ENCODE measurements around the gene POLR2H. TPM values are rescaled to one million over a fixed set of nuclear protein-coding genes. Genes with fewer than 3 reads are reported as not detected.
A peak's percentile ranks its signal among the peaks of the same experiment; 100 is the strongest.

The POLR2H gene
- total RNA-seq, 1 experiment from 2014 or later: 138 TPM

DNA sequence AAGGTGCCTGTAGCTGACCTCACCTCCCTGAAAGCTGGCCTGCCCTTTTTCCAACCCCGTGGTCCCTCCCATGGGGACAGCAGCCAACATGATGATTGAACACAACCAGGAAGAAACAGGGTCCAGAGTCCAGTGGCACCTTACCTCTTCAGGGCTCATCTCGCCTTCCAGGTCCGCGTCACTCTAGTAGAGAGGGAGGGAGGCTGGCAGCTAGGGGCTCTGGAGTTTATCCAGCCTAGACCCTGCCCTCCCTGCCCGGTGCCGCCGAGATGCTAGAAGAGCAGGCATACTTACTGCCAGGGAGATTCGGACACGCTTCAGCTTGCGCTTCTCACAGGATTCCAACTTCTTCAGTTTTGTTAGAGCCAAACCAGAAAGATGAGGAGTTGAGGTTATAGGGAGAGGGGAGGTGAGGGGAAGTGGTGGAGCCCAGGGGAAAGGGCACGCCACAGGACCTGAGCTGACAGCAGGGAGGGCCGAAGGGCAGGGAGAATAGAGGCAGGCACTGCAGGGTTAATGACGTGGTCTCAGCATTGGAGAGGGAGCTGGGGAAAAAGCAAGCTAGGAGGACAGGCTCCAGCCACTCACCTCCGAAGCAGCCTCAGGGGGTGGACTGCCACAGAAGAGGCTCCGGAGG is 9.2 kb upstream of the POLR2H start:
- peak; percentile 84 for DNase-seq (ENCODE audit: low spot score)

DNA sequence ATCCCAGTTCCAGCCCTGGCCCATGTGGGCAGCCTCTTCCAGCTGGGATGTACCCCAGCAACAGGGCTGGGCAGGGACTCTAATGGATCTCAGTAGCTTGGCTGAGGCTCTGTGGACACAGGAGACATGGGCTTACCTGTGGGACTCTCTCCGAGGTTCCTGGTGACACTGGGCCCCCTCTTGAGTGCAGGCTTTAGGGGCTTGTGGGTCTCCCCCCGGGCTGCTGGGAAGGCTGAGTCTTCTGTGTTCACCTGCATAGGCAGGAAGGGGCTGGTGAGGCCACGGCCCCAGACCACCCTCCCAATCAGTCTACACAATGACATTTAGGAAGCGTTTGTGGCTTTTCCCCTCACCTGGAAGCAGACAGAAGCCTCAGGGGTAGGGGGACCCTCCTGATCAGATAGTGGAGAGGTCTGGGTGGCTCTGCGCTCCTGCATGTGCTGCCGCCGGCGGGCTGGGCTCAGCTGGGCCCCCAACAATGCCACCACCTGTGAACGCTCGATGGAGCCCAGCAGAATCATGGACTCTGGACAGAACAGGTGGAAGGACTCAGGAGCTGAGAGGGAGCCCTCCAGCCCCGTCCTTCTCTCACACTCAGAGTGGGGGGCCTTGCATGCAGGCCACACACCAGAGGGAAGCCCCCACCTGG is 8.5 kb upstream of the POLR2H start:
- DNase-seq (ENCODE audit: low spot score): no peak

DNA sequence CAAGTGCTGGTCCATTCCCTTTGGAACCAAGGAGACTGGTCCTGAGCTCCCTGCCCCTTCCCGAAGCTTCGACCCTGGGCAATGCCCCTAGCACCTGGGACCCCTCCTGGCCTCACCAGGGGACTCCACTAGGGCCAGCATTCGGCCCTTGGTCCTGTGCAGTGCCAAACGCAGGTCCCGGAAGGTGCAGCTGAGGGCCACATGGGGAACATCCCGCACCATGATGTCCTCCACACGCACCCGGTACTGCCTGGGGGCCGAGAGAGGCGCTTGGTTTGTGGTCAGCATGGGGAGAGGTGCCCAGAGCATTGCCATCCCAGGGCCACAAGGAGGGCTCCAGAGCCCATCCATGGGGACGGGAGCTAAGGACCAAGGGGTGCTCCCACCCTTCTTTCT is 8.0 kb upstream of the POLR2H start:
- DNase-seq (ENCODE audit: low spot score): no peak

DNA sequence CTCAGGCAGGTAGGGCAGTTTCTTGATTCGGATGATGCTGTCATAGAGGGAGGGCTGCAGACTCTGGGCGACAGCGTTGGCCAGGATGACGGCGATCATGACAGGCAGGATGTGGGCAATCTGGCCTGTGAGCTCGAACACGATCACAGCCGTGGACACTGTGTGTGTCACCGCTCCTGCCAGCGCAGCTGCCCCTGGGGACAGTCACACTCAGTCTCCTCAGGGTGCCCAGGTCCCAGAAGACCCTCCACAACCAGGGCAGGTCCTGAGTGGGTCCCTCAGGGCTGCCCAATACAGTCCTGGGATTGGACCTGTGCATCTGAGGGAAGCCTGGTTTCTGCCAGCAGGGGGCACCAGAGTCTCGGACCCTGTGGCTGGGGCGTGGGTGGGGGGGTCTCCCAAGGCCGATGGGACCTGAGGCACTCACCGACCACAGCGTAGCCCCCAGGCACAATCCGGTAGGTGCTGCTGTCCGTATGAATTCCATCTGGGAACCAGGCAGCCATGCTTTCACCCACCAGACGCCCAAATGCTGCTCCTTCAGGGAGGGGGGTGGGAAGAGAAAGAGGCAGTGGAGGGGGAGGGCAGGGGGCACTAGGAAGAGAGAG is 7.3 kb upstream of the POLR2H start:
- peak; percentile 56 for DNase-seq (ENCODE audit: low spot score)

DNA sequence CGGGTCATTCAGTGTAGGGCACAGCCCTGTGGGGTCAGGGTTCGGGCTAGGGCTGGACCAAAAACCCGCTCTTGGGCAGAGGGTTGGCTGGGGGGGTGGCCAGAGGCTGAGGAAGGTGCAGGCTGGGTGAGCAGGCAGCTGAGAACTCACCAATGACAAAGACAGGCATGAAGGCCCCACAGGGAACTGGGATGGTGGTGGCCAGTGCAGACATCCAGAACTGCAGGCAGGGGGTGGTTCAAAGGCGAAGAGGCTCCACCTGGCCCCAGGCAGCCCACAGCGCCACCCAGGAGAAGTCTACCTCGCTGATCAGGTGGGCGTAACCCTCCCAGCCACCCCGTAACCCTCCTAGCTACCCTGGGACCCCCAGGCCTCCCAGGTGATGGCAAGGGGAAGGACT is 6.8 kb upstream of the POLR2H start:
- no peak for DNase-seq (ENCODE audit: low spot score)

DNA sequence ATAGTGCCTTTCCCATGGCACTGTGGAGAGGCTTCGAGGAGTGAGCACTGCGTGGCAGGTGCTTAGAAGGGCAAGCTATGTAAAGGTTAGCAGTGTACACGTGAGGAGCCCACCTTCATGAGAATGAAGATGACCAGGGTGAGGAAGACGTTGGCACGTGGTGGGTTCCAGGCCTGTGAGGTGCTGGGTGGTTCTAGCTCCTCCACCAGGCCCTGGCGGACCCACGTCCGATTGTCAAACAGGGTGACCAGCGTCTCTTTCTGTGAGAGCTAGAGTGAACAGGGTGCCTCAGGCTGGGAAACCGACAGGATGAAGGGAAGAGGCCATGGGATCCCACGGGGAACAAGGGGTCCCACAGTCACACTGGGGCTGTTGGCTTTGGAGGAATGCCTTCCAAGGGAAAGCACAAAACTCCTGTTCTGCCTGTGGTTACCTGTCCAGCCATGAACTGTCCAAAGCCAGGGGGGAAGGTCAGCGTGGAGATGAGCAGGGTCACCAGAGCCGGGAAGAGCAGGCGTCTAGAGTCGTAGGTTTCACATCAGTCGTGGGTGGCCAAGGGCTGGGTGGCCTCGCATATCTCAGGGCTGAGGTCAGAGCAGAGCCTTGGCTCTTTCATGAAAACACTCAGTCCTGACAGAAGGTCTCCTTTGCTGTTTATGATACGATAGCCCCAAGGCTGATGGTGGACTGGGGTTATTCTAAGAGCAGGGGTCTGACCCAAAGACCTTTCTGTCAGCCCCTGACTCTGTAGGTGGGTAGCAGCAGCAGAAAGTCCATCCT is 6.1 kb upstream of the POLR2H start:
- no peak for DNase-seq (ENCODE audit: low spot score)

DNA sequence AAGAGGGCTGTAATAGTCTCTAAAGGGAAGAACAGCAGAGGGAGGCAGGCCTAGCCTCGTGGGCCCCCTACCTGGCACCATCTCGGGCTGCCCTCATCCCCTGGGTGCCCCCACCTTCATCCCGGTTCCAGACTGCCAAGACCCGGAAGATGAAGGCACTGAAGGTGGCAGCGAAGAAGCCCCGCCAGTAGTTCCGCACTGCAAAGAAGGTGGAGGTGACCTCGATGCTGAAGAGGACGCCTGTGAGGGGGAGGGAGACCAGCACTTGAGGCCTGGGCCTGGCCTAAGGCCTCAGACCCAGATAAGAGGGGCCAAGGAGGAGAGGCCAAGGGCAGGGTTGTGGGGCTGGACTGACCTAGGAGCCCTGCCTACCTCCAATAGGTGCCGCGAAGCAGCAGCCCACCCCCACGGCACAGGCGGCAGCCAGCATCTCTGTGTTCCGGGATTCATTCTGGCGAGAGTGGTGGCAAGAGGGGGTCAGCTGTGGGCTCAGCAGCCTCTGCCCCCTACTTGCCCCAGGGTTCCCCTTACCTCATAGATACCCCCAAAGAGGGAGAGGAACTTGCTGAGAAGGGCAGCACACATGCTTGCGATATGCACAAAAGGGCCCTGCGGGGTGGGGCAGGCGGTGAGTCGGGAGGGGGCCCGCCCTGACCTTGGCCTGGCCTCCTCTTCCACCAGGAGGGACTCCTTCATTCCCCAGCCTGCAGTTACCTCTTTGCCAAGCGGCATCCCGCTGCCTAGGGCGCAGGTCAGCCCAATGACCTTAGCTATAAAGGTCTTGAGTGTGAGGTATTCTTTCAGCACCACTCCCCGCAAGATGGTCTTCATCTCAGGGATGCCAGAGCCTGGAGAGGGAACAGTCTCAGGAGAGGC is 4.0 kb upstream of the POLR2H start:
- DNase-seq (ENCODE audit: low spot score): no peak

DNA sequence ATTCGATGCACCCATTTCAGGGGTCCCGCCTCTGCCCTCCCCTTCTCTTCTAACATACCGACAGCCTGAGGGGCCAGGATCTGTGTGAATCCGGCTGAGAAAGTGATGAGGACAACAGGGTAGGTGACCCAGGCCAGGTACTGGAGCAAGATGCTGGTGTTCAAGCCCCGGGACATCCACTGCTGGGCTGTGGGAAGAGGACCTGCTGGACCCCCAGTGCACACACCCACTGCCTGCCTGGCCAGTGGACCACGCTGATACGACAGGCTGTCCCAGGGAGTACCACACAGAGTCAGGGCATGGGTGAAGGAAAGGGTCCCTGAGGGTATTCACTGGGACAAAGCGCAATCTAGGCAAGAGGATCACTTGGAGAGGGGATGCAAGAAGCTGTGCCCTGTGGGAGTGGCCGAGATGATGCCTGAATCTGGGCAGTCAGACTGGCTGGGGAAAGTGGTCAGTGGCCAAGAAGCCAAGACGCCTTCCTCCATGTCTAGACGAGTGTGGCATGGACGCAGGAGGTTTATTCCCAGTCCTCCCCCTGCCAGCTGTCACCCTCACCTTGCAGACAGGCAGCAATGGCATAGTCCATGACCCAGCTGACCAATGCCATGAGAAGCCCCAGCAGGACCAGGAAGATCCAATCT is 3.3 kb upstream of the POLR2H start:
- no peak for DNase-seq (ENCODE audit: low spot score)

DNA sequence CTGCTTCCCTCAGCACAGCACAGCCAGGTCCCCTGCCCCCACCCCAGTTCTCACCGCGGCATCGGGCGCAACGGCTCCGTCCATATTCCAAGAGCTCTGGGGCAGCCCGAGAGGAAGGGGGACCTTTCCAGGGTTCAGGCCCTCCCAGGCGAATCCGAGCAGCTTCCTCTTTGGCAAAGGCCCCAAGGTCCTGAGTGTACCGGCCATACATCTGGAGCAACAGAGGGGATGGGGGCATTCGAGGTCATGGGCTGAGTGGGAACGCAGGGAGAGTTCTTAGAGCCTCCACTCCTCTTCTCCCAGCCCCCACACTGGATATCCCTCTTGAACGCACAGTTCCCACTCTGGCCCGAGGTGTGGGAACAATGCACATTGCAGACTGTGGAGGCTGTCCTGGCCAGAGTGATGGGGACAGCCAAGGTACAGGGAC is 2.6 kb upstream of the POLR2H start:
- no peak for DNase-seq (ENCODE audit: low spot score)

DNA sequence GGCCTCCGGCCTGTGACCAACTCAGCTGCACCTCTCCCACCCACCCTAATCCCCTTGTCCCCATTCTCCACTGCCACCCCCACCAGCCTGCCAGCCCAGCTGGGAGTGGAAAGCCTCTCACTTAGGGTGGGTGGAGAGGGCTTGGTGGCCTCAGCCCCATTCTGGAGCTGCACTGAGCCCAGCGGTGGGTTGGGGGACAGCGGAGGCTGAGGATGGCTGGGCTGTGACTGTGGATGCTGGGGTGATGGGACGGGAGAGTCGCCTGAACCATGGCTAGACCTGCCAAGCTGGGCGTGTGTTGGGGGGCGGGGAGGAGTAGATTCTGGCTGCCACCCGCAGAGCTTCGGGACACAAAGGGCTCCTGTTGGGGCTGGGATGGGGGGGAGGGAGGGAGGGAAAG is 1.9 kb upstream of the POLR2H start:
- DNase-seq (ENCODE audit: low spot score): no peak

DNA sequence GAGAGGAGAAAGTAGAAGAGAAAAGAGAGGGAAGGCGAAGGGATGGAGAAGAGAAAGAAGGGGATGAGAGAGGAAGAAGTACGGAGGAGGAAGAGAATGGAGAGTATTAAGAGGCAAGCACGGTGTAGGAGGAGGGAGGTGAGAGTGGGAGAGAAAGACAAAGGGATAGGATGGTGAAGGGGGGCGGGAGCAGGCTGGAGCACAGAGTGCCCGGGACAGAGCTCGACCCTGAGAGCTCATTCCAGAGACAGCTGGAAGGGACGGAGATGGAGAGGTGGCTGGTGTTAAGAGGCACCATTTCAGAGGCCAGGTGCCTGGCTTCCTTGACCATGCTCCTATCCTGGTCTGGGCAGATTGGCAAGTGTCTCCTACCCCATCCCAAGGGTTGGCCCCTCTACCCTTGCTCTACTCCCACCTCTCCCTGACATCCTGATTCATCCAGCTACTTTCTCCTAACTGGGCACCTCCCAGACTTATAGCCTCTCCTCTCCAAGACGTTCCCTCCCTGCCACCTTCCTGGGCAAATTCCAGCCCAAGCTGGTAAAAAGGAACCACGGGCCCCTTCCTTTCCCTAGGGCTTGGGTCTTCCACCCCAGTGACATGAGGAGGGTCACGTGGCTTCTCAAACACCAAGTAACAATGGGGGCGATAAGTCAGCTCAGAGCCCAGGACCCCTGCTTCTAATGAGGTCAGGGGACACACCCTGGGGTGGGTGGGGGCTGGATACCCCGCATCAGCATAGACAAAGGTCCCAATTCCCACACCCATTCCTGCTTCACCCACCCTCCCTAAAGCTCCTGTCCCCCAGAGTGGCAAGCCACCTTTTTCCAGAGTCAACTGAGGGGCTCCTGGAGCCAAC is 1.2 kb upstream of the POLR2H start:
- no peak for DNase-seq (ENCODE audit: low spot score)

DNA sequence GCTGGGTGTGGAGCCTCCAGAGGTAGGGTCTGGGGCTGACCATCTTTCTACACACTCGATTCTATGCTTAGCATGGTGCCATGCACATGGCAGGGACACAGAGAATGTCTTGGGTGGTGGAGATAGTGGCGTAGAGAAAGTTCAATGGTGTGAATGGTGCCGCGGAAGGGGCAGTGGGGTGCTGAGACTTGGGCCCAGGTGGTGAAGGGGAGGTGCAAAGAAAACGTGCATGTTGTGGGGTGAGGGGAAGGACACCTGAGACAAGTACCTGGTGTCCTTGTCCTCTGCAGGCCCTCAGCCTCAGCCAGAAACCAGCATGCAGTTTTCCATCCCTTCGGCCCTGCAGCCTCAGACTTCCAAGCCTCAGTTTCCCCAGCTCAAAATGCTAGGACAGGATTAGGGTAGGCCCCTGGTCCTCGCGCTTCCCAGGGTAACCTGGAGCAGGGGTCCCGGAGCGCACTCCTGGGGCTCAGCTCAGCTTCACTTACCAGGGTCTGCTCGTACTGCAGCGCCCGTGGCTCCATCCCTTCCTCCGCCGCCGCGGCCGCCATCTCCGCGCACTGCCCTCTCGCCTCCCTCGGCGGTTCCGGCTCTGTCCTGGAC is 480 bp upstream of the POLR2H start:
- DNase-seq (ENCODE audit: low spot score): no peak

DNA sequence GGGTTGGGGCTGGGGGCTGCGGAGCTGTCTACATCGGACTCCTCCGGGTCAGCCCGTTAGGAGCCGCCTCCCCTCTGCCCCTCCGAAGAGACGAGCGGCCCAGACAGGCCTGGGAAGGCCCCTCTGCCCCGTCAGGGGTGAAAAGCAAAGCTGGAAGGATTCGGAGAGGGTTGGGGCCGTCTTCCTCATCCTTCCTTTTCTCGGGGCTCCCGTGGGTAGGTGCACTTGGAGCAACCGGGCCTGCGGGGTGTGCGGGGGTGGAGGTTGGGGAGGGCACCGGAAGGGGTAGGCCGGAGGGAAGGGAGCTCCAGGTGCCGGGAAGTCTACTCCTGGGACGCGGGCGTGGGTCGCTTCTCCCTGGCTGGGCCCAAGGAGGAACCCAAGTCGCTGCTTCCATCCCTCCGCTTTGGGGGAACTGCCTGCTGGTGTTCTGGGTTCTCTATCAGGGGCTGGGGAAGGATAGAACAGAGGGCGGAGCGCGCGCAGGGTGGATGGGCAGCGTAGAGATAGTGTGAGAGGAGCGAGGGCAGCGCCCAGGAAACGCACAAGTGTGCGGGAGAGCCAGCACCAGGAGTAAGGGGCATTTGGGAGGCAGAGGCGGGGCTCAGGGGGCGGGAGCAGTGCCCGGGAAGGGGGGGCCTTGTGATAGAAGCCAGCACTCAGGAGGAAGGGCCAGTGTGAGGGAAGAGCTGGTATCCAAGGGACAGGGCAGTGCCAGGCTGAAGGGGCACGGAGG is 590 bp downstream of the POLR2H start:
- peak; percentile 86 for DNase-seq (ENCODE audit: low spot score)

DNA sequence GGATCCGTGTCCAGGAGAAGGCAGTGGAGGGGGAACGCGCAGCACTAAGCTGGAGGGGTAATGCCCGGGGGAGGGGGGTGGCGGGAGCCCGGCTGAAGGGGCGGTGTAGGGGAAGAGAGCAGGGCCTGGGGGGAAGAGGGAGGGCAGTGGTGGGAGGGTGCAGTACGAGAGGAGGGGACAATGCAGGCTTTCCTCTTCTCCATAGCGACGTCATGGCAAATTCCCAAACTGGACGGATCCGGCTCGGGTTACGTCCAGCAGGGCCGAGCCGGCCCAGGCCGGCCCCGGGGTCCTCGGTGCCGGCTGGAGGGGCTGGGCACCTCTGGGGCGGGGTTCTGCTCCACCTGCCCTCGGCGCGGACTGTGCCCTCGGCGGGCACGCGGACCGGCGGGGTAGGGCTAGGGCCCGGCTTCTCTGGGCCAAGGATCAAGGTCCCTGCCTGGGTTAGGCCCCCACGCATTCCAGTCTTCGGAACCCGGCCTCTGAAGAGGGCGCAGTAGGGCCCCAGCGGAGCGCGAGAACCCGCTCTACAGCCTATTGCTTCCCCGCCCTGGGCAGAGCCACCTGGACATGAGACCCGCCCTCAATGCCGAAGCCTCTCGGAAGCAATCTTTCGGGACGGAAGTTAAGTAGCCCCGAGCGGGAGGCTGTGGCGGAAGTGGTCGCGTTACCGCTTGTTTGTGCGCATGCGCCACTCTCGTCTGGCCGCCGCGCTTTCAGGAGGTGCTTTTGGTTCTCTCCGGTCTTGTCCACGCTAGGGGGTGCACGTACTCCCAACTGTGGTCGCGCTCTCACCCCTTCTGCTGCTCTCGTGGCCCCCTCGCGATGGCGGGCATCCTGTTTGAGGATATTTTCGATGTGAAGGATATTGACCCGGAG is 1.4 kb downstream of the POLR2H start:
- DNase-seq (ENCODE audit: low spot score): peak; percentile 99

DNA sequence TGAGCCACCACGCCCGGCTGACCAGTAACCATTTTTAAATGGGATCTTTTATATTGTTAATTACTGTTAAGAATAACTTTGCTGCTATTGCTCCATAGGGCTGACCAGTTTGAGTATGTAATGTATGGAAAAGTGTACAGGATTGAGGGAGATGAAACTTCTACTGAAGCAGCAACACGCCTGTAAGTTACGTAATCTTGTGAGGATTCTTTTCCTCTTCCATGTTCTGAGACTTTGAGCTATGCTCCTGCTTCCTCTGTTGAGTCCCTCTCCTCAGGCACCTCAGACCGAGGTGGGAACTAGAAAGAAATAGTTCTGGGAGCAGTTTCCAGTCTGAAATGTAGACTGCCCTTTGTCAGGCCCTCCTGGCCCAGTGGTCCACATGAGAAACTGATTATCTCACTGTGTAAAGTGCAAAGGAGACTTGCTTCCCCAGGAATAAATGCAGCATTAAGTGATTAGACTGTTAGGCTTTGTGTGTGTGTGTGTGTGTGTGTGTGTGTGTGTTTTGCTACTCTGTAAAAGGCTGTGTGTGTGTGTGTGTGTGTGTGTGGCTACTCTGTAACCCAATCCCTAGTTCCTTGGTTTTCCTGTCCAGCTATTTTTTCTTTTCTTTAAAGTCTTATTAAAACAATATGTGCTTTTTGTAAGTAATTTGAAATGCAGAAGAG is 5.2 kb downstream of the POLR2H start:
- no peak for DNase-seq (ENCODE audit: low spot score)

DNA sequence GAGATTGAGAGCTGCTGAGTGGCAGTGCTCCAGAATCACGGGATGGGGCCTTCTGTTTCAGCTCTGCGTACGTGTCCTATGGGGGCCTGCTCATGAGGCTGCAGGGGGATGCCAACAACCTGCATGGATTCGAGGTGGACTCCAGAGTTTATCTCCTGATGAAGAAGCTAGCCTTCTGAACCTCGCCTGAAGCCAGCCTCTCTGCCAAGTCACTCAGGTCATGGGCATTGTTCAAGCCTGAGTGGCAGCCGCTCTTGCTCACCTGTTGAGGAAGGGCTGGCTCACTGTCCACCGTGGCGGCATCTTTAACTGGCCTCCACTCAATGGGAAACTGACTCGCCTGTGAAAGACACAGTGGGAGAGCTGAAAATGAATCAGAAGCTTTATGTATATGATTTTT is 6.6 kb downstream of the POLR2H start:
- no peak for DNase-seq (ENCODE audit: low spot score)

DNA sequence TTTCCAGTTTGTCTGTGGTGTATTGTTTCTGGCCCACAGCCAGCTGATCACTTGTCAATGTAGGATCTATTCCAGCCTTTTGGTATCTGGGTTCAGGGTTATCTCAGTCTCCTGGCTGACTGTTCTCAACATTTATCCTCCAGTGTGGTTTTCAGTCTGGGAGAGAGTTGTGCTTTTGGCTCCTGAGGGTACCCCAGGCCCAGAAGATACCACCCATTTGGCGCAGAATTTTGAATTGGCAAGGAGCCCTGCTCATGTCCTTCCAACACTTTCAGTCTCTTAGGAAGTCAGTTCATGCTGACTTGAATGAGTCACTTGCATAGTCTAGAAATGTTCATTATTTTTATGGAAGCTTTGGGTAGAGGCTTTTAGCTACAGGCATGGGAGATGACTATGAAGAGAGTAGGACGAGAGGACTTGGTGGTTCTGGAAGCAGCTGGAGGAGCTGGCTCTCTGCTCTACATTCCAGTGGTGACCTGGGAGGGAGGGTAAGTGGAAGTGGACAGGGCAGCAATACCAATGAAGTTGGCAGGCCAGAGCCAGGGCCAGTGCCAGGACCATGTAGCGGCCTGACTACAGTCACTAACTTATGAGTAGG is 7.2 kb downstream of the POLR2H start:
- no peak for DNase-seq (ENCODE audit: low spot score)
